Glutamatergic neuron (in vitro differentiated cells): ENCODE data around the gene QKI. TPM values are rescaled to one million over a fixed set of nuclear protein-coding genes. Genes with fewer than 3 reads are reported as not detected.

ENCODE experiments used
- DNase-seq: peaks from one replicate; pipeline ENCODE4 v3.0.0; 2022
- H3K27ac Mint-ChIP-seq: one replicate; pipeline ENCODE4 v1.8.0; 2020; ENCODE audit warnings: mild to moderate bottlenecking, mixed read lengths, inconsistent platforms; ENCODE audit not compliant: unreplicated experiment
- H3K27me3 Mint-ChIP-seq: one replicate; pipeline ENCODE4 v1.8.0; 2020; ENCODE audit warnings: mild to moderate bottlenecking, moderate library complexity, mixed read lengths, inconsistent platforms; ENCODE audit not compliant: unreplicated experiment
- H3K36me3 Mint-ChIP-seq: one replicate; pipeline ENCODE4 v1.8.0; 2020; ENCODE audit warnings: mild to moderate bottlenecking, mixed read lengths, inconsistent platforms; ENCODE audit not compliant: unreplicated experiment
- H3K4me1 Mint-ChIP-seq: one replicate; pipeline ENCODE4 v1.8.0; 2020; ENCODE audit warnings: mild to moderate bottlenecking, low read depth, mixed read lengths, inconsistent platforms; ENCODE audit not compliant: unreplicated experiment
- H3K4me3 Mint-ChIP-seq: one replicate; pipeline ENCODE4 v1.8.0; 2020; ENCODE audit warnings: mild to moderate bottlenecking, mixed read lengths, inconsistent platforms; ENCODE audit not compliant: unreplicated experiment
- H3K9me3 Mint-ChIP-seq: one replicate; pipeline ENCODE4 v1.8.0; 2020; ENCODE audit warnings: mild to moderate bottlenecking, moderate library complexity, mixed read lengths, inconsistent platforms; ENCODE audit not compliant: unreplicated experiment
- CTCF ChIP-seq: fragments of 200-600 bp; sonication (generic); IDR thresholded peaks from one replicate; pipeline ENCODE4 v1.5.0; 2021; ENCODE audit not compliant: partially characterized antibody, unreplicated experiment
- total RNA-seq: library from RNA; stranded (reverse); fragmentation: NEBNext Ultra II Directional; extraction: Animal tissue kit (Norgen Biotek cat#: 25700); gene quantifications from one replicate; pipeline ENCODE4 v1.2.1, GENCODE V29; 2021; ENCODE audit not compliant: unreplicated experiment

Gene QKI
- total RNA-seq, 1 donor from 2014 or later = 50.5 TPM

- Mint-ChIP-seq H3K27ac (peak overlapping the region; percentile 56), H3K9me3 (peaks cover 3% of the 10 kb centered on the region), H3K4me1 (peaks cover 49% of the 10 kb centered on the region), H3K27me3 (no peaks in the 10 kb centered on the region), H3K4me3 (no peak overlapping the region), H3K36me3 (no peaks in the 10 kb centered on the region)
- no peak for TF ChIP-seq CTCF
- DNase-seq = no peak
Observed at GRCh38 chr6:163532526-163533078, 118.1 kb downstream of the QKI start.

GRCh38 chr6:163533443-163533842 lies 118.9 kb downstream of the QKI start:
- Mint-ChIP-seq H3K27me3 (no peaks in the 10 kb centered on the region), H3K9me3 (peaks cover 3% of the 10 kb centered on the region), H3K4me1 (peaks cover 52% of the 10 kb centered on the region), H3K27ac (peak overlapping the region; percentile 89), H3K36me3 (no peaks in the 10 kb centered on the region), H3K4me3 (peak overlapping the region; percentile 36)
- DNase-seq = no peak
- no peak for TF ChIP-seq CTCF

GRCh38 chr6:163536770-163537169 lies 122.3 kb downstream of the QKI start:
- Mint-ChIP-seq H3K27ac (peak overlapping the region; percentile 15), H3K27me3 (no peaks in the 10 kb centered on the region), H3K4me3 (no peak overlapping the region), H3K9me3 (peaks cover 5% of the 10 kb centered on the region), H3K36me3 (no peaks in the 10 kb centered on the region), H3K4me1 (peaks cover 44% of the 10 kb centered on the region)
- DNase-seq = no peak
- TF ChIP-seq CTCF = no peak

DNA sequence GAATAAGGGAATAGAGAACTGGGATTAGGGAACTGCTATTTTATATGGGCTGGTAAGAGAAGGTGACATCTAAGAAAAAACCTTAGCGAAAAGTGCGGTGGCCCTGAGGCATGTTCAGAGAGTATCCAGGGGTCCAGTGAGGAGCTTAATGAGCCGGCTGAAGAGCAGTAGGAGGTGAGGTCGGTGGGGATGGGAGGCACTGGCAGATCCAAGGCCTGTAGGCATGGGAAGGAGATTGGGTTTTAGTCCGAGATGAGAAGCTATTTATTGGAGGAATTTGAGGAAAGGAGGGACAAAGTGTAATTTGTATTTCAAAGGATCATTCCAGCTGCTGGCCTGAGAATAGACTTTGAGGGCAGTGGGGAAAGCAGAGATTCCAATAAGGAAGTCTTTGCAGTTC lies 123.8 kb downstream of the QKI start:
- DNase-seq = no peak
- Mint-ChIP-seq H3K4me3 (no peak overlapping the region), H3K27ac (peak overlapping the region; percentile 57), H3K9me3 (peaks cover 5% of the 10 kb centered on the region), H3K4me1 (peaks cover 43% of the 10 kb centered on the region), H3K27me3 (no peaks in the 10 kb centered on the region), H3K36me3 (no peaks in the 10 kb centered on the region)
- TF ChIP-seq CTCF = no peak

GRCh38 chr6:163539101-163539762 lies 124.7 kb downstream of the QKI start:
- H3K4me1 Mint-ChIP-seq = peaks cover 45% of the 10 kb centered on the region

More at GRCh38 chr6:163539101-163539762, 124.7 kb downstream of the QKI start:
- Mint-ChIP-seq H3K4me3 (no peak overlapping the region), H3K27me3 (no peaks in the 10 kb centered on the region), H3K9me3 (peaks cover 2% of the 10 kb centered on the region), H3K36me3 (no peaks in the 10 kb centered on the region), H3K27ac (no peak overlapping the region)
- TF ChIP-seq CTCF = no peak
- no peak for DNase-seq
